ENCODE data around the gene DUSP22. TPM values are rescaled to one million over a fixed set of nuclear protein-coding genes. Genes with fewer than 3 reads are reported as not detected.

DUSP22 gene
- total RNA-seq, 1 experiment from 2014 or later: 16.0 TPM

DNA sequence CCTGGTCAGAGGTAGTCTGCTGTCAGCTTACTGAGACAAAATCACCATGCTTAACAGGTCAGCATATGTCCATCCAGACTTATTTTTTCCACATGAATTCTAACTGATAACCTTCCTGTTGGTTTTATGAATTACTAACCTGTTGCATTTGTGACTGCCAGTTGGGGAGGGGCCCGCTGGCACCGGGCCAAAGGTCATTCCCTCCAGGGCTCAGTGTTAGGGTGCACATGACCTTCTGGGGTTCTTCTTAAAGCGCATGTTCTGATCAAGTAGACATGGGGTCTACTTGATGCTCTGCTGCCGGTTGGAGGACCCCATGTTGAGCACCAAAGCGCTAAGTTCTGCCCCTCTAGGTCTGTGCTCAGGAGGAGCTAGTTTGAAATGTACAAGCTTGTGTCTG is 15.6 kb downstream of the DUSP22 start:
- no peak for DNase-seq (ENCODE audit: low spot score)
- TF ChIP-seq, protein P1, sequence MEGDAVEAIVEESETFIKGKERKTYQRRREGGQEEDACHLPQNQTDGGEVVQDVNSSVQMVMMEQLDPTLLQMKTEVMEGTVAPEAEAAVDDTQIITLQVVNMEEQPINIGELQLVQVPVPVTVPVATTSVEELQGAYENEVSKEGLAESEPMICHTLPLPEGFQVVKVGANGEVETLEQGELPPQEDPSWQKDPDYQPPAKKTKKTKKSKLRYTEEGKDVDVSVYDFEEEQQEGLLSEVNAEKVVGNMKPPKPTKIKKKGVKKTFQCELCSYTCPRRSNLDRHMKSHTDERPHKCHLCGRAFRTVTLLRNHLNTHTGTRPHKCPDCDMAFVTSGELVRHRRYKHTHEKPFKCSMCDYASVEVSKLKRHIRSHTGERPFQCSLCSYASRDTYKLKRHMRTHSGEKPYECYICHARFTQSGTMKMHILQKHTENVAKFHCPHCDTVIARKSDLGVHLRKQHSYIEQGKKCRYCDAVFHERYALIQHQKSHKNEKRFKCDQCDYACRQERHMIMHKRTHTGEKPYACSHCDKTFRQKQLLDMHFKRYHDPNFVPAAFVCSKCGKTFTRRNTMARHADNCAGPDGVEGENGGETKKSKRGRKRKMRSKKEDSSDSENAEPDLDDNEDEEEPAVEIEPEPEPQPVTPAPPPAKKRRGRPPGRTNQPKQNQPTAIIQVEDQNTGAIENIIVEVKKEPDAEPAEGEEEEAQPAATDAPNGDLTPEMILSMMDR (conservative IDR thresholded peaks at IDR 0.05; ENCODE audit: low read depth, low read length): no peak
- TF ChIP-seq EZH2 (IDR thresholded peaks at IDR 0.05; ENCODE audit: borderline replicate concordance, low read depth, low read length, poor library complexity, severe bottlenecking): no peak
- H3K27me3 ChIP-seq (replicated peaks; ENCODE audit: insufficient read depth, low read depth, low read length, poor library complexity): no peaks in the 10 kb centered on the region
- POLR2A ChIA-PET (ENCODE audit: low non-redundant PET): interaction anchor here (0.7 kb wide), 1 partner anchor 128 kb away, joined by 6 read pairs; no protein-coding TSS in a partner anchor
- H3K27ac ChIP-seq (ENCODE audit: low read depth, low read length, poor library complexity, severe bottlenecking): no peak overlapping the region
- BruUV-seq (replicated peaks): no TSS peak
- H3K4me3 ChIP-seq (ENCODE audit: low read depth, low read length, poor library complexity, severe bottlenecking): no peak overlapping the region
- CTCF ChIA-PET: no interaction called here
- intact Hi-C loops (cut with micrococcal nuclease; ENCODE audit: unreplicated experiment): no loop called here
- no peaks in the 10 kb centered on the region for H3K4me1 ChIP-seq (ENCODE audit: insufficient read depth, low read length, poor library complexity, severe bottlenecking)
- H3K9me3 ChIP-seq (ENCODE audit: low read depth, low read length, poor library complexity, severe bottlenecking): peaks cover 5% of the 10 kb centered on the region
- H3K36me3 ChIP-seq (ENCODE audit: insufficient read depth, low read length, poor library complexity, severe bottlenecking): no peaks in the 10 kb centered on the region

DNA sequence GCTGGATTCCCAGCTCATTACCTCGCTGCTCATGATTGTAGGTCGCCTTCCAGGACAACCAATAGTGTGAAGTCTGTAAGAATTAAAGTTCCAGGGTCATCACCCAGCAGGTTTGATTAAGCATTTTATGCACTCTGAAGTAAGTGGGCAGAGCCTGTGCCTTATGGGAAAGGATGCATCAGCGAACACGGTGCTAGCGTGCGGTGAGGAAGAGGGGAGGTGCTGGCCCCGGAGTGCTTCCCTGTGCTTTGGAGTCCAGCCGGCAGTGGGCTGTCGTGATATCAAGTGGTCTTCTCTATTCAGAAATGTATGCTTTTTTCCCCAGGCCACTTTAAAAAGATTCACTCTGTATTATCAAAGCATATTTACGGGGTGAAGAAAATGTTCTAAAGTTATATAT is 16.0 kb downstream of the DUSP22 start:
- peaks cover 1% of the 10 kb centered on the region for H3K9me3 ChIP-seq (ENCODE audit: low read depth, low read length, poor library complexity, severe bottlenecking)
- no peaks in the 10 kb centered on the region for H3K36me3 ChIP-seq (ENCODE audit: insufficient read depth, low read length, poor library complexity, severe bottlenecking)
- no TSS peak for BruUV-seq (replicated peaks)
- no peak for DNase-seq (ENCODE audit: low spot score)
- CTCF ChIA-PET: no interaction called here
- H3K4me3 ChIP-seq (ENCODE audit: low read depth, low read length, poor library complexity, severe bottlenecking): no peak overlapping the region
- H3K27me3 ChIP-seq (replicated peaks; ENCODE audit: insufficient read depth, low read depth, low read length, poor library complexity): no peaks in the 10 kb centered on the region
- no peak overlapping the region for H3K27ac ChIP-seq (ENCODE audit: low read depth, low read length, poor library complexity, severe bottlenecking)
- no peak for TF ChIP-seq EZH2 (IDR thresholded peaks at IDR 0.05; ENCODE audit: borderline replicate concordance, low read depth, low read length, poor library complexity, severe bottlenecking)
- TF ChIP-seq, protein P1 (conservative IDR thresholded peaks at IDR 0.05; ENCODE audit: low read depth, low read length): no peak
- intact Hi-C loops (cut with micrococcal nuclease; ENCODE audit: unreplicated experiment): no loop called here
- POLR2A ChIA-PET (ENCODE audit: low non-redundant PET): no interaction called here
- H3K4me1 ChIP-seq (ENCODE audit: insufficient read depth, low read length, poor library complexity, severe bottlenecking): no peaks in the 10 kb centered on the region

DNA sequence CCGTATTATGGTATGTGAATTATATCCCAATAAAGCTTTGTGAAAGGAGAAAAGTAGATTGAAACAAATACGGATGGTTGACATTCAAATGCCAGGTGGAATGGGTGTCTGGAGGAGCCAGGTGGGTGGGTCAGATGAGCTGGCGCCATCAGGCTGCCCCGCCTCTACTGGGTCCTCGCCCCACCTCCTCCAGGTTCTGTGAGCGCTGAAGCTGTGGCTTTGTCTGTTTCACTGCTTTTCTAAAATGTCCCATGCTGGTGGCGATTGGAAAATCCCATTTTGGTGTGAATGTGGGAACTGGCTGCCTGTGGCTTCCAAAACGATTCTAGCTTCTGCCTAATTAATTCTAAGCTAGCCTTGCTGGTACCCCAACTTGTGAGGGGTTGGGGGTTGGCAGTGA is 16.5 kb downstream of the DUSP22 start:
- Histone ChIP-seq H3K36me3 (ENCODE audit: insufficient read depth, low read length, poor library complexity, severe bottlenecking) (no peaks in the 10 kb centered on the region), H3K27ac (ENCODE audit: low read depth, low read length, poor library complexity, severe bottlenecking) (no peak overlapping the region), H3K9me3 (ENCODE audit: low read depth, low read length, poor library complexity, severe bottlenecking) (no peaks in the 10 kb centered on the region), H3K4me3 (ENCODE audit: low read depth, low read length, poor library complexity, severe bottlenecking) (no peak overlapping the region), H3K27me3 (replicated peaks; ENCODE audit: insufficient read depth, low read depth, low read length, poor library complexity) (no peaks in the 10 kb centered on the region), H3K4me1 (ENCODE audit: insufficient read depth, low read length, poor library complexity, severe bottlenecking) (no peaks in the 10 kb centered on the region)
- POLR2A ChIA-PET (ENCODE audit: low non-redundant PET): no interaction called here
- intact Hi-C loops (cut with micrococcal nuclease; ENCODE audit: unreplicated experiment): no loop called here
- DNase-seq (ENCODE audit: low spot score): no peak
- no peak for TF ChIP-seq EZH2 (IDR thresholded peaks at IDR 0.05; ENCODE audit: borderline replicate concordance, low read depth, low read length, poor library complexity, severe bottlenecking)
- TF ChIP-seq, protein P1 (conservative IDR thresholded peaks at IDR 0.05; ENCODE audit: low read depth, low read length): no peak
- CTCF ChIA-PET: no interaction called here
- no TSS peak for BruUV-seq (replicated peaks)
